Measurements from ENCODE around the gene MFN1. TPM values are rescaled to one million over a fixed set of nuclear protein-coding genes. Genes with fewer than 3 reads are reported as not detected.

The MFN1 gene
- total RNA-seq, 2 donors from 2014 or later: 39.4 to 84.0 TPM

- no peaks in the 10 kb centered on the region for H3K27me3 ChIP-seq
- no peak for TF ChIP-seq CTCF (IDR thresholded peaks at IDR 0.05)
- TF ChIP-seq POLR2A (IDR thresholded peaks at IDR 0.05): peak in 2 of 3 donors; percentile 50 to 64
- H3K36me3 ChIP-seq (replicated peaks in 1 of 2; ENCODE audit: insufficient read depth in 1 of 2, low read depth in 2 of 2): peaks cover 0 to 1% of the 10 kb centered on the region in 2 donors
- WGBS, 2 donors: 0% methylated on average over 29 to 80 of the region's 81 CpGs
- peak overlapping the region; percentile 93 to 95 (median 94) for H3K27ac ChIP-seq
- H3K9me3 ChIP-seq: no peaks in the 10 kb centered on the region
- ATAC-seq (peak; percentile 66), DNase-seq (peak; percentile 59 to 73 (median 66))
- H3K4me1 ChIP-seq: peaks cover 24% of the 10 kb centered on the region
- H3K4me3 ChIP-seq: peak overlapping the region; percentile 37 to 88
- intact Hi-C loops (cut with DNase I): no loop called here
Measured at GRCh38 chr3:179323197-179324110, 24.1 kb upstream of the MFN1 start.

- ATAC-seq (no peak), DNase-seq (no peak)
- peak overlapping the region in 3 of 4 donors; percentile 93 to 95 (median 93) for H3K27ac ChIP-seq
- no peaks in the 10 kb centered on the region for H3K27me3 ChIP-seq
- no peak for TF ChIP-seq CTCF (IDR thresholded peaks at IDR 0.05)
- no peak for TF ChIP-seq POLR2A (IDR thresholded peaks at IDR 0.05)
- H3K36me3 ChIP-seq (replicated peaks in 1 of 2; ENCODE audit: insufficient read depth in 1 of 2, low read depth in 2 of 2): peaks cover 0 to 3% of the 10 kb centered on the region in 2 donors
- intact Hi-C loops (cut with DNase I): no loop called here
- peaks cover 24% of the 10 kb centered on the region for H3K4me1 ChIP-seq
- 2 to 4% methylated on average over 8 of the region's 8 CpGs for WGBS, 2 donors
- peak overlapping the region in 1 of 2 donors; percentile 88 for H3K4me3 ChIP-seq
- H3K9me3 ChIP-seq: no peaks in the 10 kb centered on the region
Measured at GRCh38 chr3:179324270-179324754, 23.2 kb upstream of the MFN1 start.

- no peak for TF ChIP-seq CTCF (IDR thresholded peaks at IDR 0.05)
- ATAC-seq: no peak
- WGBS, 2 donors: 95 to 100% methylated on average over 1 of the region's 1 CpG
- Histone ChIP-seq H3K27ac (no peak overlapping the region), H3K4me1 (peaks cover under 1% of the 10 kb centered on the region), H3K4me3 (no peak overlapping the region), H3K9me3 (no peaks in the 10 kb centered on the region), H3K36me3 (replicated peaks in 1 of 2; ENCODE audit: insufficient read depth in 1 of 2, low read depth in 2 of 2) (peaks cover 16 to 26% of the 10 kb centered on the region in 2 donors), H3K27me3 (no peaks in the 10 kb centered on the region)
- DNase-seq: no peak
- intact Hi-C loops (cut with DNase I): no loop called here
Measured at GRCh38 chr3:179330438-179330837, 17.1 kb upstream of the MFN1 start.

GRCh38 chr3:179332240-179332639 is 15.3 kb upstream of the MFN1 start:
- intact Hi-C loops (cut with DNase I): no loop called here
- TF ChIP-seq CTCF (IDR thresholded peaks at IDR 0.05): no peak
- no peak for TF ChIP-seq POLR2A (IDR thresholded peaks at IDR 0.05)
- Histone ChIP-seq H3K27ac (no peak overlapping the region), H3K9me3 (no peaks in the 10 kb centered on the region), H3K27me3 (no peaks in the 10 kb centered on the region), H3K4me3 (no peak overlapping the region), H3K36me3 (replicated peaks in 1 of 2; ENCODE audit: insufficient read depth in 1 of 2, low read depth in 2 of 2) (peaks cover 16 to 27% of the 10 kb centered on the region in 2 donors), H3K4me1 (no peaks in the 10 kb centered on the region)
- DNase-seq (no peak), ATAC-seq (no peak)
- 94 to 100% methylated on average over 4 of the region's 4 CpGs for WGBS, 2 donors
